ENCODE measurements around the gene SOX5. TPM values are rescaled to one million over a fixed set of nuclear protein-coding genes. Genes with fewer than 3 reads are reported as not detected.

SOX5 gene
- total and polyA plus RNA-seq, 2 donors (not counting 1 experiment from before 2014, with no cell fraction given), result 3.9 to 17.2 TPM

GRCh38 chr12:23662966-23663365 lies 286.5 kb downstream of the SOX5 start:
- DNase-seq, result no peak
- no peaks in the 10 kb centered on the region for H3K9me3 Mint-ChIP-seq (ENCODE audit: insufficient read depth)
- H4K20me1 ChIP-seq (ENCODE audit: control insufficient read depth, insufficient read depth, low read length, poor library complexity, severe bottlenecking), result no peaks in the 10 kb centered on the region
- H2AFZ ChIP-seq (ENCODE audit: insufficient read depth, low read depth, low read length, poor library complexity, severe bottlenecking), result no peak overlapping the region
- H3K27ac Mint-ChIP-seq, result no peak overlapping the region
- CTCF ChIA-PET, result no interaction called here
- intact Hi-C loops (cut with micrococcal nuclease), result no loop called here
- H3K27ac ChIP-seq (ENCODE audit: low read length in 2 of 2), result no peak overlapping the region
- no peaks in the 10 kb centered on the region for H3K36me3 ChIP-seq (replicated peaks in 1 of 2; ENCODE audit: control extremely low read depth in 1 of 2, control insufficient read depth in 1 of 2, extremely low read depth in 1 of 2, insufficient read depth in 2 of 2, low read length in 1 of 2)
- no peak overlapping the region for H3K9ac ChIP-seq (ENCODE audit: low read length)
- no peaks in the 10 kb centered on the region for H3K27me3 ChIP-seq (replicated peaks in 1 of 4; ENCODE audit: control extremely low read depth in 1 of 4, control insufficient read depth in 3 of 4, insufficient read depth in 4 of 4, low read length in 3 of 4)
- ATAC-seq (ENCODE audit: low read depth), result no peak
- WGBS (ENCODE audit: insufficient coverage), result no CpG with 5 or more reads among the region's 3 CpGs
- no peaks in the 10 kb centered on the region for H3K27me3 Mint-ChIP-seq
- POLR2A ChIA-PET, result no interaction called here
- H3K4me3 ChIP-seq (ENCODE audit: control extremely low read depth in 1 of 5, extremely low read depth in 1 of 5, insufficient read depth in 1 of 5, low read depth in 2 of 5, low read length in 4 of 5), result no peak overlapping the region
- H3K4me2 ChIP-seq (replicated peaks; ENCODE audit: low read depth, low read length, poor library complexity, severe bottlenecking), result no peak overlapping the region
- H3K4me3 Mint-ChIP-seq, result no peak overlapping the region
- TF ChIP-seq EZH2 (IDR thresholded peaks at IDR 0.05; ENCODE audit: borderline replicate concordance, insufficient read depth, low read depth, low read length, poor library complexity, severe bottlenecking) (no peak), CTCF (IDR thresholded peaks at IDR 0.05) (no peak)
- H3K4me1 ChIP-seq (ENCODE audit: control insufficient read depth in 2 of 2, insufficient read depth in 2 of 2, low read length in 2 of 2), result no peaks in the 10 kb centered on the region
- no peaks in the 10 kb centered on the region for H3K79me2 ChIP-seq (ENCODE audit: control insufficient read depth, insufficient read depth, low read length)
- H3K9me3 ChIP-seq (ENCODE audit: control extremely low read depth in 1 of 3, control insufficient read depth in 2 of 3, insufficient read depth in 1 of 3, low read length in 2 of 3), result no peaks in the 10 kb centered on the region
- H3K4me1 Mint-ChIP-seq, result peaks cover 1% of the 10 kb centered on the region

DNA sequence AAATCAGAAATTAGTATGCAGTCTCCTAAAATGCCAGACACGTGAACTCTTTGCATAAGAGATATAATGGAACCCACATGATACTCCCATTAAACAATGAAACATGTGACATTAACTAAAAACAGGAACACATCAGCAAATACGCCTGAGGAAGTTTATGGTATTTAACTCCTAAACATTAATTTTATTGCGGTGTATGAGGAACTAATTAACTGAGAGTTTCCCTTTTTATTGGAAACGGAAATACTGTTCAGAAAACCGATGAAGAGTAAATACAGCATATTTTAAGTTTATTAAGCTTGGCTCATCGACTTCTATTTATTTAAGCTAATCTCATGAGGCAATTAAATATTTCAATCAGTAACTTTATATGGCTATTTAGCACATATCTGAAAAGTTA lies 290.3 kb downstream of the SOX5 start:
- DNase-seq (no peak), ATAC-seq (ENCODE audit: low read depth) (no peak)
- Mint-ChIP-seq H3K27me3 (no peaks in the 10 kb centered on the region), H3K4me1 (no peaks in the 10 kb centered on the region), H3K4me3 (no peak overlapping the region), H3K27ac (no peak overlapping the region), H3K9me3 (ENCODE audit: insufficient read depth) (no peaks in the 10 kb centered on the region)
- H2AFZ ChIP-seq (ENCODE audit: insufficient read depth, low read depth, low read length, poor library complexity, severe bottlenecking), result no peak overlapping the region
- H3K4me1 ChIP-seq (ENCODE audit: control insufficient read depth in 2 of 2, insufficient read depth in 2 of 2, low read length in 2 of 2), result no peaks in the 10 kb centered on the region
- POLR2A ChIA-PET, result no interaction called here
- H3K27me3 ChIP-seq (replicated peaks in 1 of 4; ENCODE audit: control extremely low read depth in 1 of 4, control insufficient read depth in 3 of 4, insufficient read depth in 4 of 4, low read length in 3 of 4), result no peaks in the 10 kb centered on the region
- no peak for TF ChIP-seq EZH2 (IDR thresholded peaks at IDR 0.05; ENCODE audit: borderline replicate concordance, insufficient read depth, low read depth, low read length, poor library complexity, severe bottlenecking)
- TF ChIP-seq CTCF (IDR thresholded peaks at IDR 0.05), result no peak
- no peak overlapping the region for H3K9ac ChIP-seq (ENCODE audit: low read length)
- H3K79me2 ChIP-seq (ENCODE audit: control insufficient read depth, insufficient read depth, low read length), result no peaks in the 10 kb centered on the region
- CTCF ChIA-PET, result no interaction called here
- H3K36me3 ChIP-seq (replicated peaks in 1 of 2; ENCODE audit: control extremely low read depth in 1 of 2, control insufficient read depth in 1 of 2, extremely low read depth in 1 of 2, insufficient read depth in 2 of 2, low read length in 1 of 2), result no peaks in the 10 kb centered on the region
- no peaks in the 10 kb centered on the region for H3K9me3 ChIP-seq (ENCODE audit: control extremely low read depth in 1 of 3, control insufficient read depth in 2 of 3, insufficient read depth in 1 of 3, low read length in 2 of 3)
- intact Hi-C loops (cut with micrococcal nuclease), result no loop called here
- H3K4me2 ChIP-seq (replicated peaks; ENCODE audit: low read depth, low read length, poor library complexity, severe bottlenecking), result no peak overlapping the region
- no CpG with 5 or more reads among the region's 6 CpGs for WGBS (ENCODE audit: insufficient coverage)
- H3K4me3 ChIP-seq (ENCODE audit: control extremely low read depth in 1 of 5, extremely low read depth in 1 of 5, insufficient read depth in 1 of 5, low read depth in 2 of 5, low read length in 4 of 5), result no peak overlapping the region
- no peak overlapping the region for H3K27ac ChIP-seq (ENCODE audit: low read length in 2 of 2)
- no peaks in the 10 kb centered on the region for H4K20me1 ChIP-seq (ENCODE audit: control insufficient read depth, insufficient read depth, low read length, poor library complexity, severe bottlenecking)

Data from B cell (primary cell).